ENCODE results near the gene COL5A1.

The COL5A1 gene

GRCh38 chr9:134802216-134802795 lies 160.7 kb downstream of the COL5A1 start:
- DNase-seq, result no peak

DNA sequence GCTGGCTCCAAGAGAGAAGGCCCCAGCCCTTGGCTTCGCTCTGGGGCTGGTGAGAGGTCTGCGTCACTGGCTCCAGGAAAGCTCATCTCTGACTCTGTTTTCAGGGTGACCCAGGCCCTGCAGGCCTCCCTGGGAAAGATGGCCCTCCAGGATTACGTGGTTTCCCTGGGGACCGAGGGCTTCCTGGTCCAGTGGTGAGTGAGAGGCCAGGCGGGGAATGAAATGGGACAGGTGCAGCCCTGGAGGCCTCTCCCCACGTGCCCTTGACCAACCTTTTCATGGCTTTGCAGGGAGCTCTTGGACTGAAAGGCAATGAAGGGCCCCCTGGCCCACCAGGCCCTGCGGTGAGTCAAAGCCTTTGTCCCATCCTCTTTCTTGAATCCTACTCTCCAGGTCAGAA lies 163.3 kb downstream of the COL5A1 start:
- no peak for DNase-seq

- DNase-seq, result no peak
These were observed 166.3 kb downstream of the COL5A1 start for GRCh38 chr9:134807716-134808446.

GRCh38 chr9:134808447-134808792 lies 166.8 kb downstream of the COL5A1 start:
- DNase-seq, result no peak

DNA sequence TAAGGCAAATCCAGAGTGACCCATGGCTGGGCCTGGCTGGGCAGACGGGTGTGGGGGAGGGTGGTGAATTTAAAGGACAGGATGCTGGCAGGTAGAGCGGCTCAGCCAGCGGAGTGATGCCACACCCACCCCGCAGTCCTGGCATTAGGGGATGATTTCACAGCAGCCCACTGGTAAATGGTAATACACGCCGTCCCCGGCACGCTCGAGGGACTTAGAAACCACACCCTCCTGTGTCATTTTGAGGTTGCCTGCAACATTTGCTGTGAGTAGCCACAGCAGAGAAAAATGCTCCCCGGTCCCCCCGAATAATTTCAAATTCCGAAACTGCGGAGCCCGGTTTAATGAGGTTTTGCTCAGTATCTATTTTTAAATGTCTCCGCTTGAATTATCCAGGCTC lies 167.7 kb downstream of the COL5A1 start:
- no peak for DNase-seq

- DNase-seq, result no peak
These were observed 168.2 kb downstream of the COL5A1 start for GRCh38 chr9:134809826-134810225.

DNA sequence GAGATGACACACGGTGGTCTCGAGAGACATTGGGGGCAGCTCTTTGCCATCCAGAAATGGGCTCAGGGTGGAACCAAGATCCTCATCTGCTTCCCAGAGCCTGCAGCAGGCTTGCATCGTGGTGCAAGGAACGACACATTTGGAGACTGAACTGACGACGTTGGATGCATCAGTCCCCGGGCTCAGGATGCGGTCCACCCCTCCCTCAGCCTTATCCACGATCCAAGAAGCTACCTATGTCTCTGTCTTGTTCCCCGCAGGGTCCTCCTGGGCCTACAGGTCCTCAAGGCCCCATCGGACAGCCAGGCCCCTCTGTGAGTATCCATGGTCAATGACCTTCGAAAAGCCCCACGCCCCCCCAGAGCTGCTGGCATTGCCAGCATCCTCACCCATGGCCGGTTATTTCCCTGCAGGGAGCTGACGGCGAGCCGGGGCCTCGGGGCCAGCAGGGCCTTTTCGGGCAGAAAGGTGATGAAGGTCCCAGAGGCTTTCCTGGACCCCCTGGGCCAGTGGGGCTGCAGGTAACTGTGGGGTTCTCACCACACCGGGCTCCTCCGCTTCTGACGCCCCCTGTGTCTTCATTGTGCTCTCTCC lies 169.6 kb downstream of the COL5A1 start:
- no peak for DNase-seq

DNA sequence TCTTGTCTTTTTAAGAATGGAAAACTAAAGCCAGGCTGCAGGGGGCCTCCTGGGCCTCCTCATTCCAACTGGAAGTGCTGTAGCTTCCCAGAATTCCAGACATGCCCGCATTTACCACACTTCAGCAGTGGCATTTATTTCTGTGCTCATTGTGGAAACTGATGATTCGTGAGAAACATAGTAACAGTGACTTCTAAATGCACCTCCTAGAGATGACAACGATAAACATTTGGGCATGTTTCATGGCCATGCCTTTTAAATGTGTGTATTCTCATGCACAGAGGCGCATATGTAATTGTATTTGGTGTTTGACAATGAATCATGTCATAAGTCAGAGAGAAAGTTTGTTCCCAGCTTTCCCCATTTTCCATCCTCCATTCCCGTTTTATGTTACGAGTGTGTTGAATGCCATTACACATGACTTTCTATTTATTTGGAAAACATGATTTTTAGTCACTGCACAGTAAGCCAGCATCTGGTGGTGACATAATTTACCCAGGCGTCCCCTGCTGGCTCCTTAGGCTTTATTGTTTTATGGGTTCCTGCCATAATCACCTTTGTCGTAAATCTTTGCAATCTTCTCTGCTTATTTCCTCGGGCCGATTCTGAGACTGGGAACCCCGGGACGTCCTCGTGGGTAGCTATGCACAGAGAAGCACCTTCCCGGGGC lies 170.2 kb downstream of the COL5A1 start:
- no peak for DNase-seq

DNA sequence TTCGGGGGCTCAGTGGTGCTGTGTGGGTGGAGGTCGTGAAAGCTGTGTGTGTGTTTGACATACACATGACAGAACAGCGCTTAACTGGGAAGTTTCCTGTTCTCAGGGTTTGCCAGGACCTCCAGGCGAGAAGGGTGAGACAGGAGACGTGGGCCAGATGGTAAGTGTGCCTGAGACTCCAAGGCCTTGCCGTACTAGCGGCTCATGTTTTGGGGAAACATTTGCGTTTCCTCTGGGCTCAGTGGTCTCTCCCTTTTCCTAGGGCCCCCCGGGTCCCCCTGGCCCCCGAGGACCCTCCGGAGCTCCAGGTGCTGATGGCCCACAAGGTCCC lies 170.7 kb downstream of the COL5A1 start:
- no peak for DNase-seq

- DNase-seq, result no peak
These were observed 172.2 kb downstream of the COL5A1 start for GRCh38 chr9:134813841-134814240.

- DNase-seq, result no peak
These were observed 173.1 kb downstream of the COL5A1 start for GRCh38 chr9:134814598-134815215.

- no peak for DNase-seq
These were observed 174.0 kb downstream of the COL5A1 start for GRCh38 chr9:134815435-134816214.

DNA sequence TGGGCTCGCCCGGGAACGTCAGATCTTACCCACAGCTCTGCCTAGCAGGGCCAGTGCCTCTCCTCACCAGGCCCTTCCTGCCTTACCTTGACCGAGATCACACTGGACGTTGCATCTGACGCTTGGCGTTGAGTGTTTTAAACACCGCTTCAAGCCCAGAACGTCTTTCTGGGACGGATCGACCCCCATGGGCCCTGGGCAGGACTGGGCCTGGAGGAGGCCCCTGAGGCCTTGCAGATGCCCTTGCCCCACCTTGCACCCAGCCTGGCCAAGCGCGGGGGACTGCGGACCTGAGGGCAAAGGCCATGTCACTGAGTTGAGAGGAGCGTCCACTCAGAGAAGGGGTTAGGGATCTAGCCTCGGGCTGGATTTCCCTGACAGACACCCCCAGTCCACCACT lies 174.7 kb downstream of the COL5A1 start:
- no peak for DNase-seq

GRCh38 chr9:134818000-134818568 lies 176.5 kb downstream of the COL5A1 start:
- DNase-seq, result no peak

GRCh38 chr9:134818591-134818990 lies 177.0 kb downstream of the COL5A1 start:
- no peak for DNase-seq

DNA sequence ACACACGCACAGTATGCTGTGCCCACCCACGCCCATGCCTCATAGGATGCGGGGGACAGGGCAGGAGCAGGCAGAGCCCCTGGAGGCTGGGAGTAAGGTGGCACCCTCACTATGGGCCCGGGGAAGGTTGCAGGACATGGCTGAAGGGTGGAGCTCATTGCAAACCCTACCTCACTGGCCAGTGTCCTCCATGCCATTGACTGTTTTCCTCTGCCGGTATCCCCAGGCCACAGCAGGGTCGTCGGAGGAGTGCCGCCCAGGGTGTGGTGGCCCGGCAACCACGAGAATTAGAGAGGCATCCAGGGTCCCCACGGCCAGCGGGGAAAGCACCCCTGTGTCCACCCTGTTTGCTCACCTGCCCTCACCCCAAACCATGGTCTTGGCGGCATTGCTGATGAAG lies 179.3 kb downstream of the COL5A1 start:
- no peak for DNase-seq

GRCh38 chr9:134822541-134822940 lies 180.9 kb downstream of the COL5A1 start:
- DNase-seq, result no peak

DNA sequence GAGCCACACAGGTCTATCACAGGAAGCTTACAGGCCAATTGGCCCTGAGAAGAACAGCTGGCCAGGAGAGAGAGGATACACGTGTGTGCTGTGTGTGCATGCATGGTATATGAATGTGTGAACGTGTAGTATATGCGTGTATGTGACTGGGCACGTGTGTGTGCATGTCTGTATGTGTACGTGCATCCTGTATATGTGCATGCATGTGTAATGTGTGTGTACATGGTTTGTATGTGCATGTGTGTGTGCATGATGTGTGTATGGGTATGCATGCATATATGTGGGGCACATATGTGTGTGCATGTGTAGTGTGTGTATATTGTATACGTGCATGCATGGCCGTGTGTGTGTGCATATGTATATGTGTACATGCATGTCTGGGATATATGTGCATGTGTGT lies 182.0 kb downstream of the COL5A1 start:
- no peak for DNase-seq

DNA sequence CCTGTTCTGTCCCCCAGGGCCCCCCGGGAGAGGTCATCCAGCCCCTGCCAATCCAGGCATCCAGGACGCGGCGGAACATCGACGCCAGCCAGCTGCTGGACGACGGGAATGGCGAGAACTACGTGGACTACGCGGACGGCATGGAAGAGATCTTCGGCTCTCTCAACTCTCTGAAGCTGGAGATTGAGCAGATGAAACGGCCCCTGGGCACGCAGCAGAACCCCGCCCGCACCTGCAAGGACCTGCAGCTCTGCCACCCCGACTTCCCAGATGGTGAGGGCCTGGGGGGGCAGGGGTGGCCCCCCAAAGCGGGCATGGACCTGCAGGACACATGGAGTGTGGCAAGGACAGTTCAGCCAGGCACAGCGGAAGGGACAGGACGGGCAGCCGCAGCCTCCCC lies 183.0 kb downstream of the COL5A1 start:
- no peak for DNase-seq

DNA sequence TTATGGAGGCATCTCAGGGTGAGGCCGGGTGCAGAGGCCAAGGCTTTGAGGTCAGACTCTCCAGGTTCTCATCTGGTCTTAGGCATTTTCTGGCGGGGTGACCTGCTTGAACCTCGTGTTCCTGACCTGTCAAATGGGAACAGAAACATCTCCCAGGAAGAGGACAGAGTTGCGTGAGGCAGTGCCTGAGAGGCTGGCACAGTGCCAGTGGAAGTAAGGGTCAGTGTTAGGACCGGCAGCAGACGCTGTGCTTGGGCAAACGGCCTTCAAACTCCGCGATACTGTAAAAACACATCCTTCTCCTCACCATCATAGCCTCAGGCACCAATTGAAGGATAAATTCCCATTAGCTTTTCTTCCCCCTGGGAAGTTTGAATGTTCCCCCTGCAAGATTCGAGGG lies 183.4 kb downstream of the COL5A1 start:
- DNase-seq, result no peak

DNA sequence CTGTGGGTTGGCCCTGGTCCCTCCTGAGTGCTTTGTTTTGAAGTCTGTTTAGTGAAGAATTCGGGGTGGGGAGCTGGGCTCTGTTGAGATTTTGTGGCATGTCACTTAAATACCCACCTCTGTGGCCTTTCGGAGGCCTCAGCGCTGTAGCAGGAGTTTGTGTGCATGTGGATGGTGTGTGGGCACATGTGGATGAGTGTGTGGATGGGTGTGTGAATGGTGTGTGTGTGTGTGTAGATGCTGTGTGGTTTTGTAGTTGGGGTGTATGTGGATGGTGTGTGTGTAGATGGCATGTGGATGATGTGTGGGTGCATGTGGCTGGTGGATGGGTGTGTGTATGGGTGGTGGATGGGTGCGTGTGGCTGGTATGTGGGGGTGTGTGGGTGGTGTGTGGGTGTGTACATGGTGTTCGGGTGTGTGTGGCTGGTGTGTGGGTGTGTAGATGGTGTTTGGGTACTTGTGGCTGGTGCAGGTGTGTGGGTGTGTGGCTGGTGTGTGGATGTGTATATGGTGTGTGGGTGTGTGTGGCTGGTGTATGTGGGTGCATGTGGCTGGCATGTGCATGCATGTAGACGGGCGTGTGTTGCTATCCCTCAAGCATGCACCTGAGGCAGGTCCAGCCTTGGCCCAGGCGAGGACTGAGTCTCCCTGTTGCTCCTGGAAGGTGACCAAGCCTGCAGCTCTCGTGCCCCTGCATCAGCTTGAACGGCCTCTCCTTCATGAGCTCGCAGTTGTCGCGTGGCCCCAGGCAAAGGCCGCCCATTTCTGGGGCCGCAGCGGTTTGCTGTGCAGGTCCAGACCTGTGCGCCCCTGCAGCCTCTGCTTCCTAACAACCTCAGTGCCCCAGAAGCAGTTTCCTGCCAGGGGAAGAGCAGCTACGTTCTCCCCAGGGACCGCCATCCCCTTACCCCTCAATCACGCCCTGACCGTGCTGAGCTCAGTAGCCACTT lies 185.0 kb downstream of the COL5A1 start:
- DNase-seq, result no peak
